Dermis blood vessel endothelial cell (primary cell): ENCODE measurements around the gene FNDC1. TPM values are rescaled to one million over a fixed set of nuclear protein-coding genes. Genes with fewer than 3 reads are reported as not detected.

ENCODE experiments used
- DNase-seq: peaks from one replicate; pipeline ENCODE4 v3.0.0; 2010
- total RNA-seq: library from RNA; depleted of rRNA; stranded (reverse); fragments of >200 nt; gene quantifications from 2 replicates; pipeline ENCODE4 v1.2.3, GENCODE V29; 2014

FNDC1 gene
- total RNA-seq, 1 donor from 2014 or later, result not detected

GRCh38 chr6:159163901-159164370 is 5.3 kb upstream of the FNDC1 start:
- no peak for DNase-seq

- DNase-seq, result peak; percentile 47
Measured at GRCh38 chr6:159168536-159169192, 536 bp upstream of the FNDC1 start.

- DNase-seq, result peak; percentile 10
Measured at GRCh38 chr6:159169557-159170332, 545 bp downstream of the FNDC1 start.

GRCh38 chr6:159170333-159170672 is 1.1 kb downstream of the FNDC1 start:
- peak; percentile 3 for DNase-seq

- no peak for DNase-seq
Measured at GRCh38 chr6:159170999-159171712, 2.0 kb downstream of the FNDC1 start.

- no peak for DNase-seq
Measured at GRCh38 chr6:159172091-159172491, 2.9 kb downstream of the FNDC1 start.

GRCh38 chr6:159174263-159174969 is 5.2 kb downstream of the FNDC1 start:
- DNase-seq, result peak; percentile 77

- no peak for DNase-seq
Measured at GRCh38 chr6:159176913-159177312, 7.7 kb downstream of the FNDC1 start.

- no peak for DNase-seq
Measured at GRCh38 chr6:159178847-159179246, 9.6 kb downstream of the FNDC1 start.

- DNase-seq, result no peak
Measured at GRCh38 chr6:159180001-159180400, 10.8 kb downstream of the FNDC1 start.

GRCh38 chr6:159181914-159182313 is 12.7 kb downstream of the FNDC1 start:
- no peak for DNase-seq

GRCh38 chr6:159184559-159184958 is 15.4 kb downstream of the FNDC1 start:
- DNase-seq, result no peak

- no peak for DNase-seq
Measured at GRCh38 chr6:159190460-159190859, 21.3 kb downstream of the FNDC1 start.

GRCh38 chr6:159193923-159194322 is 24.7 kb downstream of the FNDC1 start:
- DNase-seq, result no peak

- DNase-seq, result no peak
Measured at GRCh38 chr6:159194421-159194820, 25.2 kb downstream of the FNDC1 start.

GRCh38 chr6:159196430-159196975 is 27.3 kb downstream of the FNDC1 start:
- no peak for DNase-seq

GRCh38 chr6:159197251-159197650 is 28.1 kb downstream of the FNDC1 start:
- no peak for DNase-seq

- DNase-seq, result no peak
Measured at GRCh38 chr6:159201336-159201735, 32.1 kb downstream of the FNDC1 start.

GRCh38 chr6:159203304-159204005 is 34.3 kb downstream of the FNDC1 start:
- DNase-seq, result peak; percentile 14

- DNase-seq, result no peak
Measured at GRCh38 chr6:159204605-159205004, 35.4 kb downstream of the FNDC1 start.

- DNase-seq, result no peak
Measured at GRCh38 chr6:159212028-159212427, 42.8 kb downstream of the FNDC1 start.
